ENCODE results near the gene SLFNL1.

SLFNL1 gene

GRCh38 chr1:41021526-41022308 is at the start of gene SLFNL1:
SLFNL1 (minus strand) TSS chr1:41021725; CDS start chr1:41020660, 1,065 bp downstream.
- CTCF ChIA-PET: interaction anchor here (1.0 kb wide), 1 partner anchor 17 kb away, joined by 4 read pairs; no protein-coding TSS in a partner anchor
- H3K27me3 Mint-ChIP-seq: no peaks in the 10 kb centered on the region
- no peak for DNase-seq
- peaks cover 7% of the 10 kb centered on the region for H3K36me3 Mint-ChIP-seq
- no peak within 1 kb of the TSS for H3K27ac Mint-ChIP-seq
- H3K4me3 Mint-ChIP-seq: no peak within 1 kb of the TSS
- peaks cover 21% of the 10 kb centered on the region for H3K4me1 Mint-ChIP-seq
- H3K9me3 Mint-ChIP-seq: no peaks in the 10 kb centered on the region

DNA sequence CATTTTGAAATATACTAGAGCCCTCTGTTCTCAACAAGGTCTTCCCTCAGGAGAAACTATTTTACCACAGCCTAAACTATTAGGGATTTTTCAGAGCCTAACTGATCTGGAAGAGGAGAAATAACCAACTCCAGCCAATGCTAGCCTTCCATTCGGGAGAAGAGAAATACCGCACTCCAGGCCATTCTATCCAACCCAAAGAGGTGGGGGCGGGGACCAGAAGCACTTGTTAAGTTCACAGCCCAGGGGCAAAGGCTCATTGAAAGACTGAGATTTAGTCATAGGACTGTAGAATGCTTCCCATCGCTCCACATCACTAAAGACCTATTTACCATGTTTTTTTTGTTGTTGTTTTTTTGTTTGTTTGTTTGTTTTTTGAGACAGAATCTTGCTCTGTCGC is 35.4 kb upstream of the SLFNL1 start:
- Mint-ChIP-seq H3K27ac (no peak overlapping the region), H3K36me3 (peaks cover 29% of the 10 kb centered on the region), H3K4me3 (no peak overlapping the region), H3K27me3 (no peaks in the 10 kb centered on the region), H3K9me3 (peaks cover 2% of the 10 kb centered on the region), H3K4me1 (no peaks in the 10 kb centered on the region)
- CTCF ChIA-PET: no interaction called here
- no peak for DNase-seq

DNA sequence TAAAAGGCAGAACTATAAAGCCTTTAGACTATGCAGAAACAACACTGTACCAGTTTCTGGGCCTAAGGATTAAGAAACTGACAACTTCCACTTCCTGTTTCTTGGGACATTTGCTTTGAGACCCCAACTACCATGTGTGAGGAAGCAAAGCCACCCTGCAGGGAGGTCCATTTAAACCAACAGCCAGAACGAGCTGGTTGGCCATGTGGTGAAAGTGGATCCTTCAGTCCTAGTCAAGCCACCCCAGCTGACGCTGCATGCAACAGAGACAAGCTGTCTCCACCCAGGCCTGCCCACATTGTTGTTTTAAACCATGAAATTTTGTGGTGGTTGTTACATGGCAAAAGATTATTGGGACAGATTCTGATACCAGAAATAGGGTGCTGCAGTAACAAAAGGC is 31.8 kb upstream of the SLFNL1 start:
- CTCF ChIA-PET: no interaction called here
- no peak for DNase-seq
- Mint-ChIP-seq H3K4me1 (no peaks in the 10 kb centered on the region), H3K27ac (peak overlapping the region; percentile 47), H3K9me3 (no peaks in the 10 kb centered on the region), H3K27me3 (no peaks in the 10 kb centered on the region), H3K36me3 (peaks cover 13% of the 10 kb centered on the region), H3K4me3 (no peak overlapping the region)

- no peak overlapping the region for H3K4me3 Mint-ChIP-seq
- H3K27ac Mint-ChIP-seq: no peak overlapping the region
- no peaks in the 10 kb centered on the region for H3K9me3 Mint-ChIP-seq
- H3K36me3 Mint-ChIP-seq: peaks cover 16% of the 10 kb centered on the region
- CTCF ChIA-PET: no interaction called here
- H3K27me3 Mint-ChIP-seq: no peaks in the 10 kb centered on the region
- no peak for DNase-seq
- no peaks in the 10 kb centered on the region for H3K4me1 Mint-ChIP-seq
Measured at GRCh38 chr1:41051022-41051421, 29.5 kb upstream of the SLFNL1 start.

DNA sequence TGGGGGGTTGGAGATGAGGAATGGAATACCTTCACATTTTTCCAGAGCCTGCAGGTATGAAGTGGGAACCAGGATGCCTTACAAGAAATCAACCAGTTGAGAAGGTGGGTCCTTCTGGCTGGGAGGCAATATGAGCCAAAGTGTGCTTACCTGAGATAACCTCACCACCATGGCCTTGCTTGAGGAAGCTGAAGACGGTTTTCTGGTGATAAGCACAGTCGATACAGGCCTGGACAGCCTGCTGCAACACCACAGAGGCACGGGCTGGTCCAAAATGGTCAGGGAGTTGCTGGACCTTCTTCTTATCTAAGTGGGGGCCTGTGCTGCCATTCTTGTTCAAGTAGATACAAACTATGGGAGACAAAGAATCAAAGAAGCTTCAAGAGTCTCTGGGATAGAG is 27.0 kb upstream of the SLFNL1 start:
- no peak overlapping the region for H3K27ac Mint-ChIP-seq
- no peaks in the 10 kb centered on the region for H3K9me3 Mint-ChIP-seq
- no peak for DNase-seq
- no peak overlapping the region for H3K4me3 Mint-ChIP-seq
- H3K4me1 Mint-ChIP-seq: peaks cover 8% of the 10 kb centered on the region
- no peaks in the 10 kb centered on the region for H3K27me3 Mint-ChIP-seq
- CTCF ChIA-PET: no interaction called here
- peaks cover 16% of the 10 kb centered on the region for H3K36me3 Mint-ChIP-seq

- H3K9me3 Mint-ChIP-seq: no peaks in the 10 kb centered on the region
- CTCF ChIA-PET: no interaction called here
- no peaks in the 10 kb centered on the region for H3K27me3 Mint-ChIP-seq
- H3K4me1 Mint-ChIP-seq: peaks cover 12% of the 10 kb centered on the region
- no peak overlapping the region for H3K27ac Mint-ChIP-seq
- H3K36me3 Mint-ChIP-seq: peaks cover 12% of the 10 kb centered on the region
- no peak overlapping the region for H3K4me3 Mint-ChIP-seq
- DNase-seq: no peak
Measured at GRCh38 chr1:41046347-41046775, 24.8 kb upstream of the SLFNL1 start.

DNA sequence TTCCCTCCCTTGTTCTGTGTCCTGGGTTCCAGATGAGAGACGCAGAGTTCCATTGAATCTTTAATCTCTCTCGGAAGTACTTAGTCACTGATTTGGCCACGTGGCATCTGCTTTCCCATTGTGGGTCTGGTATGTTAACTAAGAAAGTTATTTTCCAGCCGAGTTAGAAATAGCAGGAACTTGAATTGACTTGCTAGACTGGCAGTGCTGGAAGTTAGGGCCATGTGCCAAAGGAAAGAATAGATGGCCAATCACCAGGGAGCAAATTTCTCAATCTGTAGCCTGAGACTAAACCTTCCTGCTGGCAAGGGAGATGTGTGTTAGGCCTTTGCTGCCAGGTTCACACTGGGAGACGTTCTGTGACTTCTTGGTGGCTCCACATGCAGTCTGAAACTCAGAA is 24.2 kb upstream of the SLFNL1 start:
- no peak for DNase-seq
- peaks cover 12% of the 10 kb centered on the region for H3K4me1 Mint-ChIP-seq
- no peak overlapping the region for H3K4me3 Mint-ChIP-seq
- no peaks in the 10 kb centered on the region for H3K9me3 Mint-ChIP-seq
- no peak overlapping the region for H3K27ac Mint-ChIP-seq
- peaks cover 11% of the 10 kb centered on the region for H3K36me3 Mint-ChIP-seq
- CTCF ChIA-PET: no interaction called here
- H3K27me3 Mint-ChIP-seq: no peaks in the 10 kb centered on the region

- H3K36me3 Mint-ChIP-seq: peaks cover 15% of the 10 kb centered on the region
- no peak for DNase-seq
- peak overlapping the region; percentile 39 for H3K27ac Mint-ChIP-seq
- H3K4me1 Mint-ChIP-seq: peaks cover 12% of the 10 kb centered on the region
- CTCF ChIA-PET: no interaction called here
- H3K27me3 Mint-ChIP-seq: no peaks in the 10 kb centered on the region
- no peak overlapping the region for H3K4me3 Mint-ChIP-seq
- H3K9me3 Mint-ChIP-seq: no peaks in the 10 kb centered on the region
Measured at GRCh38 chr1:41044187-41044586, 22.7 kb upstream of the SLFNL1 start.

DNA sequence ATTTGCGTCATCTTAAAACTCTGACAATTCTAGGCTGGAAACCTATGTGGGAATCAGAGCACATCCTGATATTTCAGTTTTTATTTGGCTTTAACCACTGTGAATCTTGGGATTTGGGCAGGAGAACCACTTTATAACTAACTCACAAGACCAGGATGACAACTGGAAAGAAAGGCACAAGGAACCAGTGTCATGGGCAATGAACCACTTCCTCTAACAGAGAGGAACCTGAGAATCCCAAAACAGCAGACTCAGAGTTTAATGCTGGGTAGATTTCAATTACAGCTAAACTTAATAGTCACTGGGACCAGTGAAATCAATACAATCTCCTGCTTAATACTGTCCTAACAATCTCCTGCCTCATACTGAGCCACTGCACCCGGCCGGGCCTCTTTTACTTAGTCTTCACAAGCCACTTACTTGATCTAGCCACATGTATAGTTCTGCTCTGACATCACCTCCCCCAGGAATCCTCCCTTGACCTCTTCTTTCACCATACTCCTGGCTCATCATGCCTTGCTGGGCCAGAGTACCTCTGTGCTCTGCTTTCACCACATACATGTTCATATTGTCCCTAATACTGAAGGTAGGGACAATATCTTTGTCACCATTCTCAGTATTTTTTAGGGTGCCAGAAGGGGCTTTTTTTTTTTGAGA is 20.2 kb upstream of the SLFNL1 start:
- no peaks in the 10 kb centered on the region for H3K9me3 Mint-ChIP-seq
- no peak for DNase-seq
- CTCF ChIA-PET: no interaction called here
- peaks cover 9% of the 10 kb centered on the region for H3K36me3 Mint-ChIP-seq
- no peak overlapping the region for H3K4me3 Mint-ChIP-seq
- no peaks in the 10 kb centered on the region for H3K27me3 Mint-ChIP-seq
- H3K4me1 Mint-ChIP-seq: peaks cover 12% of the 10 kb centered on the region
- peak overlapping the region; percentile 15 for H3K27ac Mint-ChIP-seq

GRCh38 chr1:41038110-41038509 is 16.6 kb upstream of the SLFNL1 start:
- no peaks in the 10 kb centered on the region for H3K27me3 Mint-ChIP-seq
- no peak for DNase-seq
- no peaks in the 10 kb centered on the region for H3K9me3 Mint-ChIP-seq
- CTCF ChIA-PET: interaction anchor here (1.2 kb wide), 1 partner anchor 15 kb away, joined by 4 read pairs; no protein-coding TSS in a partner anchor
- peaks cover 14% of the 10 kb centered on the region for H3K36me3 Mint-ChIP-seq
- peaks cover 3% of the 10 kb centered on the region for H3K4me1 Mint-ChIP-seq
- no peak overlapping the region for H3K27ac Mint-ChIP-seq
- H3K4me3 Mint-ChIP-seq: no peak overlapping the region

GRCh38 chr1:41037116-41037903 is 15.8 kb upstream of the SLFNL1 start:
- Mint-ChIP-seq H3K4me3 (no peak overlapping the region), H3K27ac (no peak overlapping the region), H3K27me3 (no peaks in the 10 kb centered on the region), H3K9me3 (no peaks in the 10 kb centered on the region), H3K4me1 (peaks cover 3% of the 10 kb centered on the region), H3K36me3 (peaks cover 18% of the 10 kb centered on the region)
- CTCF ChIA-PET: interaction anchor here (1.1 kb wide), 1 partner anchor 11 kb away, joined by 3 read pairs; no protein-coding TSS in a partner anchor
- DNase-seq: no peak

DNA sequence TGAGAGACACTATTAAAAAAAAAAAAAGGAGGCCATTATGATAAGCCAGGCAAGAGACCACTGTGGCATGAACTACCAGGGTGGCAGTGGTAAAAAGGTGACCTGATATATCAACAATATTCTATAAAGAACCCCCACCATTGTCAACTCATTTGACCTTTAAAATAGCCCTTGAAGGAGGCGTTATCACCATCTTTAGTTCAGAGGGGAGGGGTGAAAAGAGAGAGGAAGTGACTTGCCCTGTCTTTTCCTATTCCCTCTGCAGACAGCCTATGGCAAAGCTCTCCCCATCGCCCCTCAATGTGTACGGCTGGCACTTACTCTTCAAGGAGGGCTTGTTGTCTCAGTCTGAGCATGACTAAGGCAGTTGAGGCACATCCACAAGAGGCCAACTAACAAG is 11.7 kb upstream of the SLFNL1 start:
- no peaks in the 10 kb centered on the region for H3K27me3 Mint-ChIP-seq
- no peak overlapping the region for H3K27ac Mint-ChIP-seq
- DNase-seq: no peak
- peaks cover 31% of the 10 kb centered on the region for H3K36me3 Mint-ChIP-seq
- no peaks in the 10 kb centered on the region for H3K9me3 Mint-ChIP-seq
- H3K4me3 Mint-ChIP-seq: no peak overlapping the region
- no peaks in the 10 kb centered on the region for H3K4me1 Mint-ChIP-seq
- CTCF ChIA-PET: no interaction called here

GRCh38 chr1:41032147-41032546 is 10.6 kb upstream of the SLFNL1 start:
- peaks cover 33% of the 10 kb centered on the region for H3K36me3 Mint-ChIP-seq
- H3K4me1 Mint-ChIP-seq: no peaks in the 10 kb centered on the region
- DNase-seq: no peak

GRCh38 chr1:41030872-41031616 is 9.5 kb upstream of the SLFNL1 start:
- Mint-ChIP-seq H3K27ac (no peak overlapping the region), H3K9me3 (no peaks in the 10 kb centered on the region), H3K4me3 (no peak overlapping the region)

More at GRCh38 chr1:41032147-41032546, 10.6 kb upstream of the SLFNL1 start:
- Mint-ChIP-seq H3K27ac (no peak overlapping the region), H3K27me3 (no peaks in the 10 kb centered on the region), H3K4me3 (no peak overlapping the region), H3K9me3 (no peaks in the 10 kb centered on the region)
- CTCF ChIA-PET: no interaction called here

More at GRCh38 chr1:41030872-41031616, 9.5 kb upstream of the SLFNL1 start:
- Mint-ChIP-seq H3K36me3 (peaks cover 33% of the 10 kb centered on the region), H3K27me3 (no peaks in the 10 kb centered on the region), H3K4me1 (peaks cover 4% of the 10 kb centered on the region)
- no peak for DNase-seq
- CTCF ChIA-PET: no interaction called here
